Posterior cingulate gyrus (tissue), 11 donors: ENCODE data around the gene IPP.
A peak's percentile ranks its signal among the peaks of the same experiment; 100 is the strongest.
"Not testable (repeated sequence)": the region's sequence is repeated elsewhere in the genome, so short reads cannot be mapped to it uniquely, and the experiment has no call there.

ENCODE experiments used
- DNase-seq, 10 donors: peaks; one replicate each; pipeline versions ENCODE4 v3.0.0 to v3.0.0-alpha.2; 2020 to 2021; ENCODE audit warnings: mixed read lengths in 3 of 10
- intact Hi-C: fragments of 100-400 bp; cut with DNase I; formaldehyde crosslinking; loops from one replicate; pipeline ENCODE4 v1.15.1; 2023

The IPP gene

GRCh38 chr1:45746922-45747321, 3.5 kb downstream of the IPP start:
- no peak for DNase-seq
- intact Hi-C loops = no loop called here

- DNase-seq, intact Hi-C loops: not testable (repeated sequence)
These were observed 10.8 kb downstream of the IPP start for GRCh38 chr1:45739641-45740156.

GRCh38 chr1:45739137-45739536, 11.3 kb downstream of the IPP start:
- DNase-seq = no peak
- intact Hi-C loops = no loop called here

GRCh38 chr1:45730780-45731319, 19.6 kb downstream of the IPP start:
- intact Hi-C loops = no loop called here
- no peak for DNase-seq

- intact Hi-C loops = no loop called here
These were observed 20.2 kb downstream of the IPP start for GRCh38 chr1:45730075-45730779.

GRCh38 chr1:45726007-45726406, 24.4 kb downstream of the IPP start:
- intact Hi-C loops, DNase-seq: not testable (repeated sequence)

More at GRCh38 chr1:45730075-45730779, 20.2 kb downstream of the IPP start:
- DNase-seq = no peak

- intact Hi-C loops = no loop called here
- DNase-seq = no peak
These were observed 27.1 kb downstream of the IPP start for GRCh38 chr1:45723248-45723930.

- no peak for DNase-seq
- intact Hi-C loops = no loop called here
These were observed 27.6 kb downstream of the IPP start for GRCh38 chr1:45722809-45723208.

GRCh38 chr1:45721207-45721606, 29.2 kb downstream of the IPP start:
- intact Hi-C loops = no loop called here
- DNase-seq = no peak

GRCh38 chr1:45718289-45718688, 32.2 kb downstream of the IPP start:
- intact Hi-C loops = no loop called here
- no peak for DNase-seq

- DNase-seq, intact Hi-C loops: not testable (repeated sequence)
These were observed 33.1 kb downstream of the IPP start for GRCh38 chr1:45717386-45717785.

- DNase-seq = no peak
- intact Hi-C loops = no loop called here
These were observed 33.8 kb downstream of the IPP start for GRCh38 chr1:45716700-45717099.

- intact Hi-C loops = no loop called here
- no peak for DNase-seq
These were observed 36.7 kb downstream of the IPP start for GRCh38 chr1:45713711-45714110.

GRCh38 chr1:45704637-45705036, 45.8 kb downstream of the IPP start:
- no peak for DNase-seq
- intact Hi-C loops = no loop called here

GRCh38 chr1:45694823-45695222, 55.6 kb downstream of the IPP start:
- DNase-seq = no peak
- intact Hi-C loops = no loop called here

- DNase-seq, intact Hi-C loops: not testable (repeated sequence)
These were observed 56.6 kb downstream of the IPP start for GRCh38 chr1:45693811-45694210.

- intact Hi-C loops = loop anchor here (2.0 to 5.0 kb wide), 2 partner anchors 63 to 114 kb away; partner anchors contain the start of genes IPP and MAST2
These were observed 62.4 kb downstream of the IPP start, which contains the start of gene TMEM69 for GRCh38 chr1:45687754-45688740. Gene TMEM69, plus strand, starts transcription at chr1:45688181. Its CDS starts 2,888 bp downstream, at chr1:45691069.

GRCh38 chr1:45687014-45687753, 63.3 kb downstream of the IPP start:
- intact Hi-C loops = loop anchor here (2.0 to 5.0 kb wide), 2 partner anchors 64 to 115 kb away; partner anchors contain the start of genes IPP and MAST2

More at GRCh38 chr1:45687754-45688740, 62.4 kb downstream of the IPP start, which contains the start of gene TMEM69:
- DNase-seq = peak; percentile 51 to 91 (median 68)

More at GRCh38 chr1:45687014-45687753, 63.3 kb downstream of the IPP start:
- DNase-seq = peak; percentile 93 to 100 (median 97)
